NB4 (cell line): ENCODE results near the gene UBE2N.
"Not testable (repeated sequence)": the region's sequence is repeated elsewhere in the genome, so short reads cannot be mapped to it uniquely, and the experiment has no call there.

Experiments
- MYC ChIP-seq: IDR thresholded peaks from 2 replicates; pipeline ENCODE4 v1.6.1; 2011; ENCODE audit warnings: low read depth, low read length
- POLR2A ChIP-seq: IDR thresholded peaks from 2 replicates; pipeline ENCODE4 v1.6.1; 2011; ENCODE audit warnings: mild to moderate bottlenecking; ENCODE audit not compliant: insufficient read length; ENCODE audit errors: extremely low read depth
- TF ChIP-seq, protein P1 (sequence below): IDR thresholded peaks from one replicate; pipeline ENCODE4 v1.5.1; 2012; ENCODE audit warnings: low read depth, low read length
- TF ChIP-seq, protein P2 (sequence below): IDR thresholded peaks from 2 replicates; pipeline ENCODE4 v1.6.1; 2011; ENCODE audit warnings: low read depth, low read length

DNA sequence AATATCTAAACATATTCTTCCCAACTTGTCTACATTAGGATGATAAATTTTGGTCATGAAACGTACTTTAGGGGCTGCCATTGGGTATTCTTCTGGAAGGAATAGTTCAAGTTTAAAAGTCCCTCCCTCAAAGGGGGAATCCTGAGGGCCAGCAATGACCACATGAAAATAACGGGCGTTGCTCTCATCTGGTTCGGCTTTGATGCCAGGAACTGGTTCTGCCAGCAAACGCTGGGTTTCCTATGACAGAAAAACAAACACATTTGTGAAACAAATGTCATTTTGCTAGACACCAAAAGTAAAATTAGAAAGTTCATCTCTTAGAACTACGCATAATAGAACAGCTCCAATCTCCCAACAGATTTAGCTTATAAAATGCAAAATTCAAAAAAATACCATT is 30.7 kb downstream of the UBE2N start:
- TF ChIP-seq, protein P1, sequence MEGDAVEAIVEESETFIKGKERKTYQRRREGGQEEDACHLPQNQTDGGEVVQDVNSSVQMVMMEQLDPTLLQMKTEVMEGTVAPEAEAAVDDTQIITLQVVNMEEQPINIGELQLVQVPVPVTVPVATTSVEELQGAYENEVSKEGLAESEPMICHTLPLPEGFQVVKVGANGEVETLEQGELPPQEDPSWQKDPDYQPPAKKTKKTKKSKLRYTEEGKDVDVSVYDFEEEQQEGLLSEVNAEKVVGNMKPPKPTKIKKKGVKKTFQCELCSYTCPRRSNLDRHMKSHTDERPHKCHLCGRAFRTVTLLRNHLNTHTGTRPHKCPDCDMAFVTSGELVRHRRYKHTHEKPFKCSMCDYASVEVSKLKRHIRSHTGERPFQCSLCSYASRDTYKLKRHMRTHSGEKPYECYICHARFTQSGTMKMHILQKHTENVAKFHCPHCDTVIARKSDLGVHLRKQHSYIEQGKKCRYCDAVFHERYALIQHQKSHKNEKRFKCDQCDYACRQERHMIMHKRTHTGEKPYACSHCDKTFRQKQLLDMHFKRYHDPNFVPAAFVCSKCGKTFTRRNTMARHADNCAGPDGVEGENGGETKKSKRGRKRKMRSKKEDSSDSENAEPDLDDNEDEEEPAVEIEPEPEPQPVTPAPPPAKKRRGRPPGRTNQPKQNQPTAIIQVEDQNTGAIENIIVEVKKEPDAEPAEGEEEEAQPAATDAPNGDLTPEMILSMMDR: not testable (repeated sequence)
- not testable (repeated sequence) for TF ChIP-seq MYC, POLR2A
- TF ChIP-seq, protein P2, sequence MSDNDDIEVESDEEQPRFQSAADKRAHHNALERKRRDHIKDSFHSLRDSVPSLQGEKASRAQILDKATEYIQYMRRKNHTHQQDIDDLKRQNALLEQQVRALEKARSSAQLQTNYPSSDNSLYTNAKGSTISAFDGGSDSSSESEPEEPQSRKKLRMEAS: not testable (repeated sequence)
